Measurements from ENCODE around the gene CEP41.

Gene CEP41

GRCh38 chr7:130417213-130417612, 23.6 kb downstream of the CEP41 start:
- DNase-seq, result no peak

- no peak for DNase-seq
Observed at GRCh38 chr7:130415006-130415405, 25.8 kb downstream of the CEP41 start.

- DNase-seq, result no peak
Observed at GRCh38 chr7:130413201-130413600, 27.6 kb downstream of the CEP41 start.

- DNase-seq, result peak; percentile 59
Observed at GRCh38 chr7:130410868-130411541, 29.8 kb downstream of the CEP41 start.

- DNase-seq, result no peak
Observed at GRCh38 chr7:130409712-130410072, 31.1 kb downstream of the CEP41 start.

- no peak for DNase-seq
Observed at GRCh38 chr7:130409067-130409711, 31.6 kb downstream of the CEP41 start.

GRCh38 chr7:130405003-130405402, 35.8 kb downstream of the CEP41 start:
- DNase-seq, result no peak

GRCh38 chr7:130401578-130401977, 39.2 kb downstream of the CEP41 start:
- no peak for DNase-seq

- no peak for DNase-seq
Observed at GRCh38 chr7:130401101-130401500, 39.7 kb downstream of the CEP41 start.

GRCh38 chr7:130400120-130400572, 40.7 kb downstream of the CEP41 start:
- no peak for DNase-seq

- DNase-seq, result no peak
Observed at GRCh38 chr7:130398526-130399090, 42.2 kb downstream of the CEP41 start.

- peak; percentile 98 for DNase-seq
Observed at GRCh38 chr7:130397758-130398073, 43.1 kb downstream of the CEP41 start.

GRCh38 chr7:130397051-130397757, 43.6 kb downstream of the CEP41 start:
- DNase-seq, result no peak

- no peak for DNase-seq
Observed at GRCh38 chr7:130396109-130396508, 44.7 kb downstream of the CEP41 start.

- DNase-seq, result no peak
Observed at GRCh38 chr7:130395421-130395820, 45.4 kb downstream of the CEP41 start.

GRCh38 chr7:130394421-130395195, 46.2 kb downstream of the CEP41 start:
- no peak for DNase-seq

- DNase-seq, result no peak
Observed at GRCh38 chr7:130393841-130394411, 46.9 kb downstream of the CEP41 start.

- DNase-seq, result no peak
Observed at GRCh38 chr7:130393101-130393561, 47.7 kb downstream of the CEP41 start.

GRCh38 chr7:130390486-130390885, 50.3 kb downstream of the CEP41 start:
- no peak for DNase-seq

- DNase-seq, result no peak
Observed at GRCh38 chr7:130388671-130389070, 52.1 kb downstream of the CEP41 start.

- no peak for DNase-seq
Observed at GRCh38 chr7:130387628-130388403, 53.0 kb downstream of the CEP41 start.

GRCh38 chr7:130387306-130387627, 53.5 kb downstream of the CEP41 start:
- no peak for DNase-seq
